Body of pancreas (tissue), 4 donors: ENCODE data around the gene CACNA1F.

Experiments
- POLR2A ChIP-seq, 3 donors: fragments of 450-650 bp; IDR thresholded peaks; one replicate each; pipeline ENCODE4 v1.6.1; 2016; ENCODE audit warnings: antibody characterized with exemption in 3 of 3, mild to moderate bottlenecking in 2 of 3
- TF ChIP-seq, protein P1 (sequence below), 7 experiments: fragments of 450-650 bp in 4 of 7; fragments of 200-600 bp in 3 of 7; sonication (generic) in 3 of 7; IDR thresholded peaks; one replicate each; pipeline ENCODE4 v1.5.1; 2016 to 2019; ENCODE audit warnings: antibody characterized with exemption in 7 of 7

GRCh38 chrX:49254639-49255038 lies 21.5 kb upstream of the CACNA1F start:
- TF ChIP-seq POLR2A (IDR thresholded peaks at IDR 0.05): no peak
- TF ChIP-seq, protein P1, sequence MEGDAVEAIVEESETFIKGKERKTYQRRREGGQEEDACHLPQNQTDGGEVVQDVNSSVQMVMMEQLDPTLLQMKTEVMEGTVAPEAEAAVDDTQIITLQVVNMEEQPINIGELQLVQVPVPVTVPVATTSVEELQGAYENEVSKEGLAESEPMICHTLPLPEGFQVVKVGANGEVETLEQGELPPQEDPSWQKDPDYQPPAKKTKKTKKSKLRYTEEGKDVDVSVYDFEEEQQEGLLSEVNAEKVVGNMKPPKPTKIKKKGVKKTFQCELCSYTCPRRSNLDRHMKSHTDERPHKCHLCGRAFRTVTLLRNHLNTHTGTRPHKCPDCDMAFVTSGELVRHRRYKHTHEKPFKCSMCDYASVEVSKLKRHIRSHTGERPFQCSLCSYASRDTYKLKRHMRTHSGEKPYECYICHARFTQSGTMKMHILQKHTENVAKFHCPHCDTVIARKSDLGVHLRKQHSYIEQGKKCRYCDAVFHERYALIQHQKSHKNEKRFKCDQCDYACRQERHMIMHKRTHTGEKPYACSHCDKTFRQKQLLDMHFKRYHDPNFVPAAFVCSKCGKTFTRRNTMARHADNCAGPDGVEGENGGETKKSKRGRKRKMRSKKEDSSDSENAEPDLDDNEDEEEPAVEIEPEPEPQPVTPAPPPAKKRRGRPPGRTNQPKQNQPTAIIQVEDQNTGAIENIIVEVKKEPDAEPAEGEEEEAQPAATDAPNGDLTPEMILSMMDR (IDR thresholded peaks at IDR 0.05): no peak
